HCT116 (cell line): ENCODE data around the gene HOXD9. TPM values are rescaled to one million over a fixed set of nuclear protein-coding genes. Genes with fewer than 3 reads are reported as not detected.

Source experiments
- ATAC-seq: fragments of 200-7000 bp; cut with Tn5 transposase; 2 replicates; pipeline ENCODE4 v1.9.1; 2020; ENCODE audit warnings: mild to moderate bottlenecking, moderate library complexity
- BruUV-seq: library from RNA; stranded (reverse); fragments of 400-500 nt; replicated peaks from 2 replicates; lab custom pipeline; 2021; lab: Mats Ljungman, UMichigan
- CTCF ChIA-PET: fragments of 300-600 bp; sonication (Branson Sonifier 250); formaldehyde crosslinking; loops from one replicate; lab custom pipeline; 2021; ENCODE audit warnings: antibody characterized with exemption; lab: Charles Lee
- POLR2A ChIA-PET: fragments of 300-600, 350-600 bp; sonication (Branson Sonifier 250); formaldehyde crosslinking; loops from one replicate; lab custom pipeline; 2021; ENCODE audit warnings: antibody characterized with exemption; lab: Charles Lee
- RAD21 ChIA-PET, 2 experiments: fragments of 300-600 bp; sonication (Branson Sonifier 250); formaldehyde crosslinking; loops; one replicate each; lab custom pipeline; 2023; ENCODE audit warnings: low total read pairs in 2 of 2; ENCODE audit not compliant: uncharacterized antibody in 2 of 2, unreplicated experiment in 2 of 2, low non-redundant PET in 1 of 2; lab: Charles Lee
- DNase-seq: peaks from one replicate; pipeline ENCODE4 v3.0.0-alpha.2; 2010; ENCODE audit warnings: low read depth, low spot score
- H2AFZ ChIP-seq: fragments of 200-600 bp; shearing (Covaris generic), sonication (generic); 2 replicates; pipeline ENCODE4 v1.6.1; 2017; ENCODE audit warnings: low read depth, mixed run types, mixed read lengths, antibody characterized with exemption, low read length; ENCODE audit not compliant: poor library complexity, severe bottlenecking
- H3K27ac ChIP-seq: 2 replicates; pipeline ENCODE4 v1.5.1; 2012; ENCODE audit warnings: low read depth, low read length
- H3K27me3 ChIP-seq: fragments of 200-600 bp; sonication (generic); 2 replicates; pipeline ENCODE4 v1.6.1; 2016; ENCODE audit warnings: mixed run types, low read length, mixed read lengths; ENCODE audit not compliant: insufficient read depth
- H3K36me3 ChIP-seq, 2 experiments: fragments of 200-500 bp in 1 of 2; fragments of 200-600 bp in 1 of 2; sonication (Bioruptor generic) in 1 of 2; sonication (generic) in 1 of 2; 2 replicates each; pipeline versions ENCODE4 v1.5.1 to v1.6.1; 2014 to 2016; ENCODE audit warnings: low read length in 2 of 2, inconsistent platforms in 1 of 2, mixed read lengths in 1 of 2, mixed run types in 1 of 2; ENCODE audit not compliant: insufficient read depth in 2 of 2, control insufficient read depth in 1 of 2
- H3K4me1 ChIP-seq, 2 experiments: fragments of 200-600 bp in 1 of 2; sonication (generic) in 1 of 2; 2 replicates each; pipeline versions ENCODE4 v1.5.1 to v1.6.1; 2012 to 2017; ENCODE audit warnings: low read length in 2 of 2, inconsistent platforms in 1 of 2, mild to moderate bottlenecking in 1 of 2, mixed read lengths in 1 of 2, mixed run types in 1 of 2, moderate library complexity in 1 of 2; ENCODE audit not compliant: insufficient read depth in 2 of 2, control insufficient read depth in 1 of 2
- H3K4me2 ChIP-seq: fragments of 200-600 bp; sonication (generic); 2 replicates; pipeline ENCODE4 v1.6.1; 2017; ENCODE audit warnings: mixed run types, low read length, mixed read lengths
- H3K4me3 ChIP-seq, 2 experiments: fragments of 200-600 bp in 1 of 2; sonication (generic) in 1 of 2; replicated peaks in 1 of 2; 2 replicates each; pipeline ENCODE4 v1.5.1; 2011 to 2016; ENCODE audit warnings: low read length in 2 of 2, control low read depth in 1 of 2, low read depth in 1 of 2, mild to moderate bottlenecking in 1 of 2, mixed read lengths in 1 of 2, mixed run types in 1 of 2
- H3K79me2 ChIP-seq: fragments of 200-600 bp; sonication (generic); 2 replicates; pipeline ENCODE4 v1.6.1; 2017; ENCODE audit warnings: mild to moderate bottlenecking, mixed run types, low read length, moderate library complexity, mixed read lengths; ENCODE audit not compliant: insufficient read depth
- H3K9ac ChIP-seq: fragments of 200-600 bp; sonication (generic); 2 replicates; pipeline ENCODE4 v1.6.1; 2016; ENCODE audit warnings: low read length, mixed read lengths
- H3K9me2 ChIP-seq: fragments of 200-600 bp; sonication (generic), shearing (Covaris generic); 2 replicates; pipeline ENCODE4 v1.6.1; 2017; ENCODE audit warnings: mixed run types, mild to moderate bottlenecking, moderate library complexity; ENCODE audit not compliant: insufficient read depth
- H3K9me3 ChIP-seq, 2 experiments: fragments of 200-500 bp in 1 of 2; fragments of 200-600 bp in 1 of 2; sonication (Bioruptor generic) in 1 of 2; sonication (generic) in 1 of 2; 2 replicates each; pipeline ENCODE4 v1.6.1; 2014 to 2017; ENCODE audit warnings: low read length in 2 of 2, mixed read lengths in 2 of 2, inconsistent platforms in 1 of 2, low read depth in 1 of 2, mild to moderate bottlenecking in 1 of 2, mixed run types in 1 of 2, moderate library complexity in 1 of 2; ENCODE audit not compliant: control insufficient read depth in 1 of 2, insufficient read depth in 1 of 2
- H4K20me1 ChIP-seq: fragments of 200-600 bp; sonication (generic), shearing (Covaris generic); 2 replicates; pipeline ENCODE4 v1.6.1; 2017; ENCODE audit warnings: mixed run types, mild to moderate bottlenecking, moderate library complexity; ENCODE audit not compliant: insufficient read depth
- CBX3 ChIP-seq: IDR thresholded peaks from 2 replicates; pipeline ENCODE4 v1.6.1; 2012; ENCODE audit warnings: low read depth
- CEBPB ChIP-seq: IDR thresholded peaks from 2 replicates; pipeline ENCODE4 v1.6.1; 2012; ENCODE audit warnings: low read depth
- EGR1 ChIP-seq: IDR thresholded peaks from 2 replicates; pipeline ENCODE4 v1.6.1; 2012; ENCODE audit warnings: low read depth
- ELF1 ChIP-seq: IDR thresholded peaks from 2 replicates; pipeline ENCODE4 v1.6.1; 2012; ENCODE audit warnings: low read depth, borderline replicate concordance
- EZH2phosphoT487 ChIP-seq: fragments of 200-600 bp; IDR thresholded peaks from 2 replicates; pipeline ENCODE4 v1.6.1; 2018; ENCODE audit warnings: antibody characterized with exemption, borderline replicate concordance
- FOSL1 ChIP-seq: IDR thresholded peaks from 2 replicates; pipeline ENCODE4 v1.6.1; 2012; ENCODE audit warnings: low read depth
- JUND ChIP-seq: IDR thresholded peaks from 2 replicates; pipeline ENCODE4 v1.6.1; 2012
- POLR2A ChIP-seq: IDR thresholded peaks from 2 replicates; pipeline ENCODE4 v1.7.0; 2011; ENCODE audit warnings: borderline replicate concordance; ENCODE audit not compliant: insufficient read depth, insufficient read length; ENCODE audit errors: extremely low read depth
- POLR2AphosphoS5 ChIP-seq: IDR thresholded peaks from 2 replicates; pipeline ENCODE4 v1.6.1; 2011; ENCODE audit warnings: mild to moderate bottlenecking, low read depth, low read length, moderate library complexity
- SIN3A ChIP-seq: IDR thresholded peaks from 2 replicates; pipeline ENCODE4 v1.6.1; 2012; ENCODE audit warnings: low read depth
- YY1 ChIP-seq: IDR thresholded peaks from 2 replicates; pipeline ENCODE4 v1.6.1; 2011; ENCODE audit warnings: low read length, low read depth, moderate library complexity, mild to moderate bottlenecking; ENCODE audit not compliant: insufficient replicate concordance; ENCODE audit errors: extremely low read depth
- ZBTB33 ChIP-seq: IDR thresholded peaks from 2 replicates; pipeline ENCODE4 v1.6.1; 2011; ENCODE audit warnings: mild to moderate bottlenecking, low read length, moderate library complexity; ENCODE audit not compliant: insufficient replicate concordance; ENCODE audit errors: extremely low read depth
- ZFX ChIP-seq: fragments of 450-650 bp; IDR thresholded peaks from 2 replicates; pipeline ENCODE4 v1.6.1; 2017
- intact Hi-C: fragments of 100-400 bp; cut with micrococcal nuclease; formaldehyde crosslinking; loops from 2 replicates; pipeline ENCODE4 v1.10.0; 2022
- total RNA-seq: library from RNA; stranded (reverse); gene quantifications from one replicate; pipeline ENCODE4 v1.2.1, GENCODE V29; 2021; ENCODE audit not compliant: unreplicated experiment
- TF ChIP-seq, protein P1 (sequence below): IDR thresholded peaks from 2 replicates; pipeline ENCODE4 v1.6.1; 2012; ENCODE audit warnings: low read depth
- TF ChIP-seq, protein P2 (sequence below), 3 experiments: fragments of 200-600 bp in 1 of 3; sonication (generic) in 1 of 3; IDR thresholded peaks in 2 of 3; conservative IDR thresholded peaks in 1 of 3; 2 replicates each; pipeline ENCODE4 v1.5.1; 2012 to 2017; ENCODE audit warnings: low read depth in 2 of 3, low read length in 2 of 3, antibody characterized with exemption in 1 of 3, borderline replicate concordance in 1 of 3, control low read depth in 1 of 3, mild to moderate bottlenecking in 1 of 3, mixed read lengths in 1 of 3, mixed run types in 1 of 3, moderate library complexity in 1 of 3; ENCODE audit not compliant: insufficient read depth in 1 of 3

The HOXD9 gene
- total RNA-seq, 1 experiment from 2014 or later: not detected

- no peak for TF ChIP-seq ZBTB33
Measured at GRCh38 chr2:176128172-176128981, 5.9 kb downstream of the HOXD9 start (continued).

DNA sequence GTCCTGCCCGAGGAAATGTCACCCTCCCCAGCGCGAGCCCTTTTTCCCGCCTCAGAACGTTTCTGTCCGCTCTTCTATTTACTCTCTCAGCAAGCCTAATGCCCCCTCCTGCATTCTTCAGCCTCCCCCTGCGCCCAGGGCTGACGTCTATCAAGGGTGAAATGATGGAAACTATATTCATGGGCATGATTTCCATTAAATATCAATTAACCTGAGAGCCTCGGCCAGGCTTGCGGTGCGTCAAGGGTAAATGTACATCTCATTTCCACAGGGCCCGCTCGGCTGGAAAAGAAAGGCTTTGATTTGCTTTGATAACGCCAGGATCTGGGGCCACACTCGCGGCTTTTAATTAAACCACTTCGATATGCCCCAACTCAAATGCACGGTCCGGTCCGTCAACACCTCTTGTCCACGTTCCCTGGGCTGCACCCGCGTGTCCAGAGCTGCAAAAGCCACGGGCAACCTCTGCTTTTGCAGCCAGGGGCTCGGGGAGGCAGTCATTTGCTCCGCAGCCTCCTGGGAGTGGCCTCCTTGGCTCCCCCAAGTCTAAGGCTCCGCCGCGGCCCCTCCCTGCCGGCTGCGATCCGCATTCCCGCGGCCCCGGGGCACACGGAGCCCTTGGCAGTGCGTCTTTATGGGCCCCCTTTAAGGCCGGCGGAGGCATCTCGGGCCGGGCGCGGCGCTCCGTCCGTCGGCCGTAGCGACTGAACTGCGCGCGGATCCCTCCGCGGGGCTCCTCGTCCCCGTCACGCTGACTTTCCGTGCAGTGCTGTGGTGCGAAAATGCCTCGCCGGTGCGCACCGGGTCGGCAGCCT is 6.7 kb downstream of the HOXD9 start, which contains the start of gene HOXD8:
HOXD8 (plus strand) TSS at position 724 of the 815 bp plus-strand sequence. CDS start 662 bp downstream, outside the sequence.
- H3K36me3 ChIP-seq: no peaks in the 10 kb centered on the region
- ChIA-PET RAD21 (no interaction called here), POLR2A (no interaction called here), CTCF (interaction anchor here (2.8 to 3.9 kb wide), 5 partner anchors 11 to 1020 kb away, joined by 15 to 36 read pairs (median 31); no protein-coding TSS in a partner anchor)
- H3K9me3 ChIP-seq: no peaks in the 10 kb centered on the region
- peak within 1 kb of the TSS; percentile 84 for H3K4me2 ChIP-seq
- peak within 1 kb of the TSS; percentile 96 for H2AFZ ChIP-seq
- intact Hi-C loops: loop anchor here (5.0 kb wide), 3 partner anchors 703 to 1628 kb away; no protein-coding TSS in a partner anchor
- ATAC-seq (peak; percentile 62), DNase-seq (peak; percentile 59)
- peaks cover 6 to 17% of the 10 kb centered on the region in 2 experiments; a peak in 3 of 4 replicates for H3K4me1 ChIP-seq
- H3K4me3 ChIP-seq: peak within 1 kb of the TSS; percentile 40 to 58
- peak within 1 kb of the TSS; percentile 32 for H3K9ac ChIP-seq
- H3K27me3 ChIP-seq: no peaks in the 10 kb centered on the region
- BruUV-seq: no TSS peak
- H3K79me2 ChIP-seq: no peaks in the 10 kb centered on the region
- peak within 1 kb of the TSS; percentile 69 for H3K27ac ChIP-seq
- no peaks in the 10 kb centered on the region for H3K9me2 ChIP-seq
- no peaks in the 10 kb centered on the region for H4K20me1 ChIP-seq
- TF ChIP-seq, protein P1, sequence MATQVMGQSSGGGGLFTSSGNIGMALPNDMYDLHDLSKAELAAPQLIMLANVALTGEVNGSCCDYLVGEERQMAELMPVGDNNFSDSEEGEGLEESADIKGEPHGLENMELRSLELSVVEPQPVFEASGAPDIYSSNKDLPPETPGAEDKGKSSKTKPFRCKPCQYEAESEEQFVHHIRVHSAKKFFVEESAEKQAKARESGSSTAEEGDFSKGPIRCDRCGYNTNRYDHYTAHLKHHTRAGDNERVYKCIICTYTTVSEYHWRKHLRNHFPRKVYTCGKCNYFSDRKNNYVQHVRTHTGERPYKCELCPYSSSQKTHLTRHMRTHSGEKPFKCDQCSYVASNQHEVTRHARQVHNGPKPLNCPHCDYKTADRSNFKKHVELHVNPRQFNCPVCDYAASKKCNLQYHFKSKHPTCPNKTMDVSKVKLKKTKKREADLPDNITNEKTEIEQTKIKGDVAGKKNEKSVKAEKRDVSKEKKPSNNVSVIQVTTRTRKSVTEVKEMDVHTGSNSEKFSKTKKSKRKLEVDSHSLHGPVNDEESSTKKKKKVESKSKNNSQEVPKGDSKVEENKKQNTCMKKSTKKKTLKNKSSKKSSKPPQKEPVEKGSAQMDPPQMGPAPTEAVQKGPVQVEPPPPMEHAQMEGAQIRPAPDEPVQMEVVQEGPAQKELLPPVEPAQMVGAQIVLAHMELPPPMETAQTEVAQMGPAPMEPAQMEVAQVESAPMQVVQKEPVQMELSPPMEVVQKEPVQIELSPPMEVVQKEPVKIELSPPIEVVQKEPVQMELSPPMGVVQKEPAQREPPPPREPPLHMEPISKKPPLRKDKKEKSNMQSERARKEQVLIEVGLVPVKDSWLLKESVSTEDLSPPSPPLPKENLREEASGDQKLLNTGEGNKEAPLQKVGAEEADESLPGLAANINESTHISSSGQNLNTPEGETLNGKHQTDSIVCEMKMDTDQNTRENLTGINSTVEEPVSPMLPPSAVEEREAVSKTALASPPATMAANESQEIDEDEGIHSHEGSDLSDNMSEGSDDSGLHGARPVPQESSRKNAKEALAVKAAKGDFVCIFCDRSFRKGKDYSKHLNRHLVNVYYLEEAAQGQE: no peak
- TF ChIP-seq YY1 (peak; percentile 66), ZFX (no peak), FOSL1 (no peak; the same call in 1 of the 2 replicates), EZH2phosphoT487 (no peak), CEBPB (no peak), POLR2AphosphoS5 (peak; percentile 54), SIN3A (peak; percentile 84), JUND (no peak; the same call in 1 of the 2 replicates), ELF1 (no peak), EGR1 (no peak), CBX3 (peak; percentile 71; the same call in 1 of the 2 replicates), POLR2A (no peak)
- TF ChIP-seq, protein P2, sequence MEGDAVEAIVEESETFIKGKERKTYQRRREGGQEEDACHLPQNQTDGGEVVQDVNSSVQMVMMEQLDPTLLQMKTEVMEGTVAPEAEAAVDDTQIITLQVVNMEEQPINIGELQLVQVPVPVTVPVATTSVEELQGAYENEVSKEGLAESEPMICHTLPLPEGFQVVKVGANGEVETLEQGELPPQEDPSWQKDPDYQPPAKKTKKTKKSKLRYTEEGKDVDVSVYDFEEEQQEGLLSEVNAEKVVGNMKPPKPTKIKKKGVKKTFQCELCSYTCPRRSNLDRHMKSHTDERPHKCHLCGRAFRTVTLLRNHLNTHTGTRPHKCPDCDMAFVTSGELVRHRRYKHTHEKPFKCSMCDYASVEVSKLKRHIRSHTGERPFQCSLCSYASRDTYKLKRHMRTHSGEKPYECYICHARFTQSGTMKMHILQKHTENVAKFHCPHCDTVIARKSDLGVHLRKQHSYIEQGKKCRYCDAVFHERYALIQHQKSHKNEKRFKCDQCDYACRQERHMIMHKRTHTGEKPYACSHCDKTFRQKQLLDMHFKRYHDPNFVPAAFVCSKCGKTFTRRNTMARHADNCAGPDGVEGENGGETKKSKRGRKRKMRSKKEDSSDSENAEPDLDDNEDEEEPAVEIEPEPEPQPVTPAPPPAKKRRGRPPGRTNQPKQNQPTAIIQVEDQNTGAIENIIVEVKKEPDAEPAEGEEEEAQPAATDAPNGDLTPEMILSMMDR (IDR thresholded peaks at IDR 0.05 in 2 of 3, conservative IDR thresholded peaks at IDR 0.05 in 1 of 3; ENCODE audit: borderline replicate concordance in 1 of 3, insufficient read depth in 1 of 3, low read depth in 2 of 3, low read length in 2 of 3): no peak
